ENCODE measurements around the gene PHLPP2. TPM values are rescaled to one million over a fixed set of nuclear protein-coding genes. Genes with fewer than 3 reads are reported as not detected.

Gene PHLPP2
- total and polyA plus RNA-seq, 12 donors, result 0.77 to 5.3 (median 3.4) TPM

GRCh38 chr16:71666928-71667707 lies 57.4 kb downstream of the PHLPP2 start:
- Histone ChIP-seq H3K27me3 (no peaks in the 10 kb centered on the region), H3K4me1 (no peaks in the 10 kb centered on the region), H3K27ac (no peak overlapping the region), H3K4me3 (no peak overlapping the region), H3K36me3 (peaks cover 0 to 100% (median 33%) of the 10 kb centered on the region in 9 donors), H3K9me3 (no peaks in the 10 kb centered on the region)
- TF ChIP-seq CTCF (IDR thresholded peaks at IDR 0.05), result no peak
- DNase-seq (no peak), ATAC-seq (no peak)
- intact Hi-C loops (cut with DNase I), result no loop called here
- 70 to 75% methylated on average over 4 of the region's 4 CpGs for WGBS, 2 donors

GRCh38 chr16:71666264-71666663 lies 58.2 kb downstream of the PHLPP2 start:
- no peak overlapping the region for H3K27ac ChIP-seq
- intact Hi-C loops (cut with DNase I), result no loop called here
- DNase-seq (no peak), ATAC-seq (no peak)
- no peak for TF ChIP-seq CTCF (IDR thresholded peaks at IDR 0.05)
- no peaks in the 10 kb centered on the region for H3K4me1 ChIP-seq
- no peaks in the 10 kb centered on the region for H3K9me3 ChIP-seq
- no peaks in the 10 kb centered on the region for H3K27me3 ChIP-seq
- H3K4me3 ChIP-seq, result no peak overlapping the region
- 89 to 98% methylated on average over 1 of the region's 1 CpG for WGBS, 2 donors
- H3K36me3 ChIP-seq, result peaks cover 0 to 100% (median 33%) of the 10 kb centered on the region in 9 donors

DNA sequence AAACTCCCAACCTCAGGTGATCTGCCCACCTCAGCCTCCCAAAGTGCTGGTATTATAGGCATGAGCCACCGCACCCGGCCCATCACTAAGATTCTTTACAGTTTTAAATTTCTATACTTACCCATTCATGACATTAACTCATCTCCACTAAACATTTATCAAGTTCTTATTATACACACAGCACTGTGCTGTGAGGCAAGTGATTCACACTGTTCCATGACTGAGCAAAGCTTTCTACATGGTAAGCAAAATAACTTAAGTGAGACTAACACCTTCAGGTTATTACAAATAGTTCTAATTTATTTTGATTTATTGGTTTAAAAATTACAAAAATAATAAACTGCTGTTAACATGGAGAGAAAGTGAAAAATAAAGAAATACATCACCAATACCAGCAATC lies 65.0 kb downstream of the PHLPP2 start:
- 95 to 97% methylated on average over 2 of the region's 2 CpGs for WGBS, 2 donors
- H3K9me3 ChIP-seq, result no peaks in the 10 kb centered on the region
- H3K27me3 ChIP-seq, result no peaks in the 10 kb centered on the region
- H3K4me1 ChIP-seq, result no peaks in the 10 kb centered on the region
- TF ChIP-seq CTCF (IDR thresholded peaks at IDR 0.05), result no peak
- DNase-seq, result no peak
- H3K4me3 ChIP-seq, result no peak overlapping the region
- no peak overlapping the region for H3K27ac ChIP-seq
- intact Hi-C loops (cut with DNase I), result no loop called here
- H3K36me3 ChIP-seq, result peaks cover 0 to 96% (median 30%) of the 10 kb centered on the region in 9 donors
- ATAC-seq, result no peak

DNA sequence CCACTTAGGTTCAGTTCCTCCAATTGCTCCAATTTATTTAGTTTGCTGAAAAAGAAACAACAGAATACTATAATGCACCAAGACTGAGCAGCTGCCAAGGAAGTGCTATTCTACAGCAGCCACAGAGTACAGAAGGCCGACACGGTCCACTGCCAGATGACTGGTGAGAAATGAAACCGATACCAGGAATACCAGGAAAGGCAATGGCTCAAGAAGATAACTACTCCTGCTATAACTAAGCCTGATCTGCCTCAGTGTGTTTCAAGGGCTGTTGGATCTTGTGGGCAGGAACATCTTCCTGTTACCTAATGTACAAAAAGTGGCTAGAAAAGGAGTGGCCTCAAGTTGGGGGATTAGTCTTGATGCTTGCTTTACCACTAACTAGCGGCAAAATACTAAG lies 65.7 kb downstream of the PHLPP2 start:
- no peaks in the 10 kb centered on the region for H3K4me1 ChIP-seq
- no peak for DNase-seq
- no peaks in the 10 kb centered on the region for H3K9me3 ChIP-seq
- no peaks in the 10 kb centered on the region for H3K27me3 ChIP-seq
- no peak for TF ChIP-seq CTCF (IDR thresholded peaks at IDR 0.05)
- peaks cover 0 to 96% (median 30%) of the 10 kb centered on the region in 9 donors for H3K36me3 ChIP-seq
- ATAC-seq, result no peak
- 93 to 97% methylated on average over 4 of the region's 4 CpGs for WGBS, 2 donors
- intact Hi-C loops (cut with DNase I), result no loop called here
- no peak overlapping the region for H3K4me3 ChIP-seq
- no peak overlapping the region for H3K27ac ChIP-seq

Measured in heart right ventricle (tissue), 16 donors.